H7 (cell line): Measurements from ENCODE around the gene TUBGCP6. TPM values are rescaled to one million over a fixed set of nuclear protein-coding genes. Genes with fewer than 3 reads are reported as not detected.

Experiments used
- DNase-seq: peaks from one replicate; pipeline ENCODE4 v3.0.0; 2012
- H3K27me3 ChIP-seq: 2 replicates; pipeline ENCODE4 v1.6.0; 2011; ENCODE audit warnings: mild to moderate bottlenecking, low read length; ENCODE audit not compliant: control insufficient read depth, insufficient read depth
- H3K36me3 ChIP-seq: replicated peaks from 2 replicates; pipeline ENCODE4 v1.5.1; 2011; ENCODE audit warnings: low read length; ENCODE audit not compliant: control insufficient read depth, insufficient read depth
- H3K4me3 ChIP-seq: 2 replicates; pipeline ENCODE4 v1.5.1; 2011; ENCODE audit warnings: low read depth, mild to moderate bottlenecking, control low read depth, low read length, moderate library complexity; ENCODE audit not compliant: insufficient read depth
- total RNA-seq: library from RNA; depleted of rRNA; stranded (reverse); fragments of >200 nt; shearing (Covaris generic); gene quantifications from 2 replicates; pipeline ENCODE4 v1.2.3, GENCODE V29; 2014

Gene TUBGCP6
- total RNA-seq, 1 experiment from 2014 or later = 24.0 TPM

DNA sequence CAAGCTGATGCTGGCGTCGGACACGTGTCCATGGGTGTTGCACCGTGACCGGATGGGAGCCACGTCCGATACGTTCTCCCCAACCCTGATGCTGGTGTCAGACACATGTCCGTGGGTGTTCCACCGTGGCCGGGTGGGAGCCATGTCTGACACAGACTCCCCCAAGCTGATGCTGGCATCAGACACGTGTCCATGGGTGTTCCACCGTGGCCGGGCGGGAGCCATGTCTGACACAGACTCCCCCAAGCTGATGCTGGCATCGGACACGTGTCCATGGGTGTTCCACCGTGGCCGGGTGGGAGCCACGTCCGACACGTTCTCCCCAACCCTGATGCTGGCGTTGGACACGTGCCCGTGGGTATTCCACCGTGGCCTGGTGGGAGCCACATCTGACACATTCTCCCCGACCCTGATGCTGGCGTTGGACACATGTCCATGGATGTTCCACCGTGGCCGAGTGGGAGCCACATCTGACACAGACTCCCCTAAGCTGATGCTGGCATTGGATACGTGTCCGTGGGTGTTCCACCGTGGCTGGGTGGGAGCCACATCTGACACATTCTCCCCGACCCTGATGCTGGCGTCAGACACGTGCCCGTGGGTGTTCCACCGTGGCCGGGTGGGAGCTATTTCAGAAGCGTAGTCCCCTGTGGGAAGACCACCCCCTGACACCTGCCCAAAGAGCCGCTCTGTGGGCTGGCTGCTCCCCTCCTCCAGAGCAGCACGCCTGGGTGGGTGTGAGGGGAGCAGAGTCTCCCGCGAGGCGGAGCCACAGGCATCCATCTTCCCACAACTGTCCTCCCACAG is 24.0 kb downstream of the TUBGCP6 start:
- DNase-seq = peak; percentile 56
- Histone ChIP-seq H3K4me3 (no peak overlapping the region), H3K36me3 (peaks cover 14% of the 10 kb centered on the region), H3K27me3 (no peaks in the 10 kb centered on the region)

DNA sequence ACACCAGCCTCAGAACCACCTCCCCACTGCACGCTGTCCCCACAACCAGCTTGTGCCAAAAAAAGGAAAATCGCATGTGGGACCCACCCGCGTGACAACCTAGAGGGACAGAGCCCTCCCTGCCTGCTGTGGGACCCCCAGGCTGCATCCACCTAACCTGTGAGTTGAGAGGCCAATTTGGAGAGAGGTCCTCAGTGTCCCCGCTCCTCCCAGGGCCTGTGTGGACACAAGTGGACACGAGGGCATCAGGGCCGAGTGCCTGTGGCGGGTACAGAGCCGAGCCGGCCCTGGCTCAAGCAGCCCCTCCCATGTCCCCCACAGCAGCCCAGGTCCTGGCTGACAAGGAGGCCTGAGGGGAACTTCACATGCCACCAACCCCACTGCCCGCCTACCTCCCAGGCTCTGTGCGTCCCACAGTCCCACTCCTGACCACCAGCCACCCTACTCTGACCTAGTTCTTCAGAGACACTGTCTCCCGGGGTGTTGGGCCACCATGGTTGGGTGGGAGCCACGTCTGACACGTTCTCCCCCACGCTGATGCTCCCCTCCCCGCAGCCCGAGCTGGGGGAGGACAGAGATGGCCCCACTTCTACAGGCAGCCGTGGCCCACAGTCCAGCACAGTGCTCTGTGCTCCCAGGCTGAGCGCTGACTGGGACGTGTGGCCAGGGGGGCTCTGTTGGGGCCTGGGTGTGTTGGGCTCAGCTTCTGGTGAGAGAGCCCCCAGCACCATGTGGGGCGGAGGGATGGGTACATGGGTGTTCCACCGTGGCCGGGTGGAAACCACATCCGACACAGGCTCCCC is 24.8 kb downstream of the TUBGCP6 start:
- H3K4me3 ChIP-seq = no peak overlapping the region
- H3K36me3 ChIP-seq = peaks cover 13% of the 10 kb centered on the region
- DNase-seq = peak; percentile 59
- H3K27me3 ChIP-seq = no peaks in the 10 kb centered on the region

DNA sequence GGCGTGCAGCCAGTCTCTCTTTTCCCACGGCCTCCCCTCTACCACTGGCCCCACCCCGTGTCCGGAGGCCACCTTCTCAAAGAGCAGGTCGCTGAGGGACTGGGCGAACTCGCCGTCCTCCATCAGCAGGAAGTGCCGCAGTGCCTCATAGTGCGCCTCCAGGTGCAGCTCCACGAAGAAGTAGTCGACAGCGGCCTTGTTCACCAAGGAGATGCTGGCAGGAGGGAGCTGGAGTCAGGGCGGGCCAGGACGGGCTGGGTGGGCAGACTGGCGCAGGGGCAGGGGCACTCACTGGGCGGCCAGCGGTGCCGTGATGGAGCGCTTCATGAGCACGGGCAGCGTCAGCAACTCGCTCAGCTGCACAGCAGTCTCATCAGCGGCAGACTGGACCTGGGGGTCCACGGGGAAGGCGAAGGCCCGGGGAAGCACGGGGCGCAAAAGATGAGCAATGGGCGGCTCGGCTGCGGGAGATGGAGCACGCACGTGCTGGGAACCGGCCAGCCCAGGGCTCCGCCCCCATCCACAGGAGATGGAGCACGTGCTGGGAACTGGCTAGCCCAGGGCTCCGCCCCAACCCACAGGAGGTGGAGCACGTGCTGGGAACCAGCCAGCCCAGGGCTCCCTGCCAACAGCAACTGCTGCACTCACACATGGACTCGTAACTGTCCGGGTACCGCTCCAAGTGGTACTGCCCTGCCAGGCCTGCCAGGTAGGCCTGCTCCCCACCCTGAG is 25.7 kb downstream of the TUBGCP6 start:
- peaks cover 13% of the 10 kb centered on the region for H3K36me3 ChIP-seq
- no peak overlapping the region for H3K4me3 ChIP-seq
- no peaks in the 10 kb centered on the region for H3K27me3 ChIP-seq
- peak; percentile 96 for DNase-seq

DNA sequence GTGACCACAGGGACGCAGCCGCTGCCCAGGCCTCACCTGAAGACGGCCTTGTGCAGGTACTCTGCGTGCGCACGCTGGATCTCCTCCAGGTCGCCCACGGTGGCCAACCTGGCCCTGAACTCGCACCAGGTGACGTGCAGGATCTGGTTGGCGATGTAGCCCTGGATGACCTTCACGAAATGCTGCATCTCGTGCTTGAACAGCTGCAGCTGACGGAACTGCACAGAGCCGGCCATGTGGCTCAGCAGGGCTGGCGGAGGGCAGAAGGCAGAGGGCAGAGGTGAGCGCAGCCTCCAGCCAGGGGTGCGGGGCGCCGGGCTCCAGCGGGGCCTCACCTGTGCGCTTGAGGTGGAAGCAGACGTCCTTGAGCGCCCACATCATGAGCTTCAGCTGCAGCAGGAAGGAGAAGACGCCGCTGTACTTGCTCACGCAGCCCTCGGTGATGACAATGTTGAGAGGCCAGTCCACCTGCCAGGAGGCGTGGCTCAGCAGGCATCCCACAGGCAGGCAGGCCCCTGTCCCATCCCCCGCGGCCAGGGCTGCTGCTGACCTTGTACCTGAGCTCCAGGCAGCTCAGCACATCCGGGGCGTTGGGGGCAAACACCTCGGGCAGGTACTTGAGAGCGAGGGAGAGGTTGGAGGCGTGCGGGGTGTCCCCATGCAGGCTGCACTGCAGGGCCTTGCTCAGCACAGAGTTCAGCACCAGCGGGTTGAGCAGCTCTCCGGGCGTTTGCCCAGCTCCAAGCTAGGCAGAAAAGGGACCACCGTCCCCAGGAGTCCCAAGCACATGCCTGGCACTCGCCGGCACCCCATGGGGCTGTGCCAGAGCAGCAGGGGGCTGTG is 26.4 kb downstream of the TUBGCP6 start:
- no peaks in the 10 kb centered on the region for H3K27me3 ChIP-seq
- peak; percentile 76 for DNase-seq
- H3K36me3 ChIP-seq = peaks cover 13% of the 10 kb centered on the region
- no peak overlapping the region for H3K4me3 ChIP-seq

DNA sequence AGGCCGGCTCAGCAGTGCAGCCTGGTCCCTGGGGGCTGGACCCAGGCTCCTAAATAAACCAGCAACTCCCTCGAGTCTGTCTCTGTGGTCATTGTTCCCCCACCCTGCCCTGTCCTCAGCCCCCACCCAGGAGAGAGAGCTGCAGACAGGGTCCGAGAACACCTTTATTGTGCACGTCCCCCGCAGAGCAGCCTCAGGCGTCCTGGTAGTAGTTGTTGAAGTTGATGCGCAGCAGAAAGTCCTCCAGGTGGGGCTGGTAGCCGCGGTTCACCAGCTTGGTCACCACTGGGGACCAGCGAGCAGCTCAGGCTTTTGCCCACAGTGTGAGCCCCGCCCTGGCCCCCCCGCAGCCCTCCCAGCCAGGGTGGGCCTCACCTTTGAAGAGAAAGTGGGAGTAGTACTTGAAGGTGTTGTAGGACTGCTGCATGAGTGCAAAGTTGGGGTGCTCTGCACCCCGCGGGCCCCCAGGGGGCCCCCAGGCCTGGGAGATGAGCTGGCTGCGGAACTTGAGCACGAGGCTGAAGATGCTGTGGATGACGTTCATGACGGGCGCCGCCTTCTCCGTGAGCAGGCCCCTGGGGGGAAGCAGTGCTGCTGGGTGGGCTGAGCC is 27.2 kb downstream of the TUBGCP6 start:
- H3K4me3 ChIP-seq = no peak overlapping the region
- peak; percentile 63 for DNase-seq
- H3K27me3 ChIP-seq = no peaks in the 10 kb centered on the region
- H3K36me3 ChIP-seq = peaks cover 13% of the 10 kb centered on the region

DNA sequence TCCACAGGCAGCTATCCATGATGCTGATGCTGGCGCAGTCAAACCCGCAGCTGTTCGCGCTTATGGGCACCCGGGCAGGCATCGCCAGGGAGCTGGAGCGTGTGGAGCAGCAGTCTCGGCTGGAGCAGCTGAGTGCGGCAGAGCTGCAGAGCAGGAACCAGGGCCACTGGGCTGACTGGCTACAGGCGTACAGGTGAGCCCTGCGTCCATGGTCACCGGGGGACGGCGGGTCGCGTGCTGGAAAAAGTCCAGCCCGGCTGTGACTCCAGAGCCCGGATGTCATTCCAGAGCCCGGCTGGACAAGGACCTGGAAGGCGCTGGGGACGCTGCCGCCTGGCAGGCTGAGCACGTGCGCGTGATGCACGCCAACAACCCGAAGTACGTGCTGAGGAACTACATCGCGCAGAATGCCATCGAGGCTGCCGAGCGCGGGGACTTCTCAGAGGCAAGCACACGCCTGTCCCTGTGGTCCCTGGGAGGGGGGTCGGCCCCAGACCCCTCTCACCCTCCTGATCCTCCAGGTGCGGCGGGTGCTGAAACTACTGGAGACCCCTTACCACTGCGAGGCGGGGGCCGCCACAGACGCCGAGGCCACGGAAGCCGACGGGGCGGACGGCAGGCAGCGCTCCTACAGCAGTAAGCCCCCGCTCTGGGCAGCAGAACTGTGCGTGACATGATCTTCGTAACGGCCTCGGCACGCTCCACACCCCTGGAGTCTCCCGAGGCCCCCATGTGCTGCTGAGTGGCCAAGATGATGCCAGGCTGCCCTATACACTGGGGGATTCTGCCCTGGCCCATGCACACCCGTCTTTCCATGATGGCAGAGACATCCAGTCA is 27.9 kb downstream of the TUBGCP6 start:
- no peaks in the 10 kb centered on the region for H3K27me3 ChIP-seq
- H3K36me3 ChIP-seq = peaks cover 16% of the 10 kb centered on the region
- peak; percentile 57 for DNase-seq
- H3K4me3 ChIP-seq = no peak overlapping the region

DNA sequence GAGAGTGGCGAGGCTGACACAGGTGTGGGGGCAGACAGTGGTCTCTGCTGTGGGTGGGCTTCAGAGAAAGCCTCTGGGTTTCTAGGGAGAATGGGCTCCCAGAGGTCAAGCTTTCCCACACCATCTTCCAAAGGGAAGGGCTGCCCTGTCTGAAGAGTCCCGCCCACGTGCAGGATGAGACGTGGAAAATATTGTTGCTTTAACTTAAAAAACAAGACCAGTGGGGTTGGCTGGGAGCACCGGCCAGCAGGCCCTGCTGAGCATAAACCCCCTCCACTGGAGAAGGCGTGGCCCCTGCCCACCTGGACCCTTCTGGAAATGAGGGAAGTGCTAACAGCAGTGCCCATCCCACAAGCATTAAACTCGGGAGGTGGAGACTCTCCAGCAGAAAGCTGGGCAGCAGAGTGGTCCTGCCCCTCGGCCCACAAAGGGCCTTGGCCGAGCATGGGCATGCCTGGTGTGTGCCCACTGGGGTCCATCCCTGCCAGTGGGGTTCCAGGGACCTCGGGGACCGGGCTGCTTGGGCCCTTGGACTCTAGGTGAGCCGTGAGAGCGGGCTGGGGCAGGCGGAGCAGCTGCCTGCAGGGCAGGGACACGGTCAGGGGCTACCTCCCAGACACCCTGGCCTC is 28.7 kb downstream of the TUBGCP6 start:
- H3K36me3 ChIP-seq = peaks cover 16% of the 10 kb centered on the region
- no peak overlapping the region for H3K4me3 ChIP-seq

DNA sequence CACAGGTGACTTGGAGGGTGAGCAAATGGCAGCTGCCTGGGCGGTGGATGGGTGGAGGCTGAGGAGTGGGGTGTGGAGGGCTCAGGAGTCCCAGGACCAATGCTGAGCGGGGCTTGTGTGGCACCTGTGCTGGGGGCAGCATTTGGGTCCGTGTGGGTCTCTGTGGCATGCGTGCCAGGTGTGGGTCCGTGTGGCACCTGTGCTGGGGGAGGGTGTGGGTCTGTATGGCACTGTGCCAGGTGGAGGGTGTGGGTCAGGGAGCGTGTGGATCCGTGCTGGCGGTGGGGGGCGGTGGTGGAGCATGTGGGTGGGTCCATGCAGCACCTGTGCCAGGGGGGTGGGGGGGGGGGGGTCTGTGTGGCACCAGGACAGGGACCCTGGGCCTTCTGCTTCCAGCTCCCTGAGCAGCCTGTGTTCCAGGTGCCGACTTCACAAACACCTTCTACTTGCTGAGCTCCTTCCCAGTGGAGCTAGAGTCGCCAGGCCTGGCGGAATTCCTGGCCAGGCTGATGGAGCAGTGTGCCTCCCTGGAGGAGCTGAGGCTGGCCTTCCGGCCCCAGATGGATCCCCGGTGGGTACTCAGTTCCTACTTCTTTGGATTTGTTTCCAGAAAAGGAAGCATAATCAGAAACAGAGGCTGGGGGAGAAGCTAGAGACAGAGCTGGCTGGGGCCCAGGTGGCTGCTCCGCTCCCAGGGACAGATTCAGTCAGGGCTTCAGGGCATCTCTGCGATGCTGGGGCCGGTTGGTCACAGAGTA is 29.3 kb downstream of the TUBGCP6 start:
- Histone ChIP-seq H3K4me3 (no peak overlapping the region), H3K27me3 (no peaks in the 10 kb centered on the region), H3K36me3 (peaks cover 20% of the 10 kb centered on the region)
- DNase-seq = no peak

More for the DNA sequence above, 28.7 kb downstream of the TUBGCP6 start:
- no peak for DNase-seq
- H3K27me3 ChIP-seq = no peaks in the 10 kb centered on the region

DNA sequence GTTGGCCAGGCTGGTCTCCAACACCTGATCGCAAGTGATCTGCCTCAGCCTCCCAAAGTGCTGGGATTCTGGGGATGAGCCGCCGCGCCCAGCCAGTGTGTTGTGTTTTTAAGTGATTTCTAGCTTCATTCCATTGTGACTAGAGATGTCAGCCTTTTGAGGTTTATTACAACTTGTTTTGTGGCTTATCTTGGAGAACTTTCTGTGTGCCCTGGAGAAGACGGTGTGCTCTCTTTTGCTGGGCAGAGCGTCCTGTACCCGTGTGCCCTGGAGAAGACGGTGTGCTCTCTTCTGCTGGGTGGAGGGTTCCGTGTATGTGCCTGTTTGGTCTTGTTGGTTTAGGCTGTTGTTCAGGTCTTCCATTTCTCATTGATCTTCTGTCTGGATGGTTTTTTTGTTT is 31.6 kb downstream of the TUBGCP6 start:
- H3K4me3 ChIP-seq = no peak overlapping the region
- H3K27me3 ChIP-seq = no peaks in the 10 kb centered on the region
- H3K36me3 ChIP-seq = peaks cover 17% of the 10 kb centered on the region
- DNase-seq = no peak

DNA sequence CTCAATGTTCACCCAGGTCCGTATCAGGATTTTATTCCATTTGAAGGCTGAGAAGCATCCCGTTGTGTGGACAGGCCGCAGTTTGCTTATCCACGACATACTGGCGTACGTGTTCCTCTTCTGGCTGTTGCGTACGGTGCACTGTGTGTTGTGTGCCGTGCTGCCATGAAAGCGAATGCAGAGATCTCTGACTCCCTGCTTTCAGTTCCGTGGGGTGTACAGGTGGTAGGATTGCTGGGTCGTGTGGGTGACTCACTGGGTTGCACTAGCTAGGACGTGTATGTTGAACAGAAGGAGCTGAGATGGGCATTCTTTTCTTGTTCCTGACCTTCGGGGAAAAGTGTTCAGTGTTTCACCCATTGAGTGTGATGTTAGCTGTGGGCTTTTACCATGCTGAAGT is 33.7 kb downstream of the TUBGCP6 start:
- no peaks in the 10 kb centered on the region for H3K27me3 ChIP-seq
- DNase-seq = no peak
- H3K36me3 ChIP-seq = peaks cover 11% of the 10 kb centered on the region

DNA sequence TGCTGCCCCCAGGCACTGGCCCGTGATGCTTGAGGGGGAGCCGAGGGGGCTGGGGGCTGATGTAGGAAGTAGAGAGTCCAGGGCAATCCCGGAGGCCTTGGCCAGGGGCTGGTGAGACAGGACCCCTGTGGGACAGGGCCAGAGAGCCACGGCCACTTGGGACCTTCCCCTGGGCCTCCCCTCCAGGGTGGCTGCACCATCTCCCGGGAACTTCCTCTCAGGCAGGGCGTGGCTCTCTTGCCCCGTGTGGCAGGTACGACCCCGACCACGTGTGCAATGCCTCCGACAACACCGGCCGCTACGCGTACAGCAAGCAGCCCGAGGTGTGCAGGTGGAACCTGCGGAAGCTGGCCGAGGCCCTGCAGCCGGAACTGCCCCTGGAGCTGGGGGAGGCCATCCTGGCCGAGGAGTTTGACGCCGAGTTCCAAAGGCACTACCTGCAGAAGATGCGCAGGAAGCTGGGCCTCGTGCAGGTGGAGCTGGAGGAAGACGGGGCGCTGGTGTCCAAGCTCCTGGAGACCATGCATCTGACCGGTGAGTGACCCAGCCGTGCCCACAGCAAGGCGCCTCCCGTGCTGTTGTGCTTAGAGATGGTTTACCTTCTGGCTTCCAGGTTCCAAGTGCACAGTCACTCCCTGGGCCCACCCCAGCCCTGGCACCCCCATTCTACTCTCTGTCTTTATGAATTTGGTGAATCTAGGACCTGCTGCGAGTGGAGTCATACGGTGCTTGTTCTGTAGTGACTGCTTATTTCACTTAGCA is 34.3 kb downstream of the TUBGCP6 start:
- Histone ChIP-seq H3K4me3 (no peak overlapping the region), H3K36me3 (peaks cover 7% of the 10 kb centered on the region), H3K27me3 (no peaks in the 10 kb centered on the region)
- DNase-seq = no peak

More for the DNA sequence above, 33.7 kb downstream of the TUBGCP6 start:
- H3K4me3 ChIP-seq = no peak overlapping the region
